IMR-90 (cell line): ENCODE data around the gene RHO. TPM values are rescaled to one million over a fixed set of nuclear protein-coding genes. Genes with fewer than 3 reads are reported as not detected.

ENCODE experiments used
- ATAC-seq: fragments of 200-7000 bp; cut with Tn5 transposase; 2 replicates; pipeline ENCODE4 v1.9.1; 2020; ENCODE audit warnings: low read depth, mild to moderate bottlenecking, moderate library complexity
- BruUV-seq: library from RNA; stranded (reverse); fragments of 400-500 nt; replicated peaks from 2 replicates; lab custom pipeline; 2021; lab: Mats Ljungman, UMichigan
- CTCF ChIA-PET: fragments of 300-600 bp; formaldehyde crosslinking; extraction: SDS; loops from one replicate; lab custom pipeline; 2021; ENCODE audit warnings: antibody characterized with exemption; lab: Yijun Ruan, JAX
- POLR2A ChIA-PET: fragments of 300-600 bp; sonication (Branson Sonifier 250); formaldehyde crosslinking; loops from one replicate; lab custom pipeline; 2022; ENCODE audit warnings: antibody characterized with exemption; ENCODE audit not compliant: unreplicated experiment; lab: Charles Lee
- DNase-seq: peaks from one replicate; pipeline ENCODE4 v3.0.0; 2013
- H2AFZ ChIP-seq: replicated peaks from 2 replicates; pipeline ENCODE3; 2013; ENCODE audit warnings: low read length, mild to moderate bottlenecking; ENCODE audit not compliant: poor library complexity
- H2AK5ac ChIP-seq: 2 replicates; pipeline ENCODE4 v1.6.1; 2013; ENCODE audit warnings: low read depth, low read length, inconsistent platforms
- H2AK9ac ChIP-seq: replicated peaks from 2 replicates; pipeline ENCODE3; 2013; ENCODE audit warnings: mild to moderate bottlenecking, low read depth, low read length, moderate library complexity; ENCODE audit not compliant: poor library complexity
- H2BK120ac ChIP-seq: 2 replicates; pipeline ENCODE4 v1.6.1; 2013; ENCODE audit warnings: low read depth, low read length, inconsistent platforms
- H2BK15ac ChIP-seq: 3 replicates; pipeline ENCODE4 v1.6.1; 2013; ENCODE audit warnings: low read depth, low read length, inconsistent platforms
- H2BK20ac ChIP-seq: 2 replicates; pipeline ENCODE4 v1.6.1; 2013; ENCODE audit warnings: low read depth, mild to moderate bottlenecking, inconsistent platforms, low read length, moderate library complexity
- H2BK5ac ChIP-seq: 2 replicates; pipeline ENCODE4 v1.6.1; 2013; ENCODE audit warnings: mild to moderate bottlenecking, low read depth, low read length, inconsistent platforms; ENCODE audit not compliant: poor library complexity, severe bottlenecking
- H3K14ac ChIP-seq: replicated peaks from 2 replicates; pipeline ENCODE4 v1.6.1; 2013; ENCODE audit warnings: low read depth, low read length, inconsistent platforms
- H3K18ac ChIP-seq: 2 replicates; pipeline ENCODE4 v1.6.1; 2013; ENCODE audit warnings: low read depth, low read length, control low read depth
- H3K23ac ChIP-seq: 2 replicates; pipeline ENCODE4 v1.6.1; 2013; ENCODE audit warnings: low read depth, low read length, inconsistent platforms
- H3K27ac ChIP-seq: 2 replicates; pipeline ENCODE4 v1.5.1; 2013; ENCODE audit warnings: mild to moderate bottlenecking, control low read depth, low read length; ENCODE audit not compliant: insufficient read depth
- H3K27me3 ChIP-seq: 2 replicates; pipeline ENCODE4 v1.6.1; 2013; ENCODE audit warnings: low read length; ENCODE audit not compliant: control insufficient read depth, insufficient read depth
- H3K36me3 ChIP-seq: 2 replicates; pipeline ENCODE4 v1.6.1; 2013; ENCODE audit warnings: low read length, mixed read lengths; ENCODE audit not compliant: control insufficient read depth, insufficient read depth
- H3K4ac ChIP-seq: 2 replicates; pipeline ENCODE4 v1.6.1; 2013; ENCODE audit warnings: low read depth, low read length, inconsistent platforms
- H3K4me1 ChIP-seq: 2 replicates; pipeline ENCODE4 v1.6.1; 2013; ENCODE audit warnings: low read length, mixed read lengths; ENCODE audit not compliant: control insufficient read depth, insufficient read depth
- H3K4me2 ChIP-seq: 2 replicates; pipeline ENCODE4 v1.6.1; 2013; ENCODE audit warnings: low read depth, mild to moderate bottlenecking, control low read depth, low read length, moderate library complexity
- H3K4me3 ChIP-seq: 2 replicates; pipeline ENCODE4 v1.5.1; 2013; ENCODE audit warnings: low read depth, mild to moderate bottlenecking, control low read depth, low read length, moderate library complexity; ENCODE audit not compliant: insufficient read depth
- H3K56ac ChIP-seq: 2 replicates; pipeline ENCODE4 v1.6.1; 2013; ENCODE audit warnings: low read length, inconsistent platforms; ENCODE audit not compliant: insufficient read depth; ENCODE audit errors: extremely low read depth
- H3K79me1 ChIP-seq, 2 experiments: 2 replicates each; pipeline ENCODE4 v1.6.1; 2013; ENCODE audit warnings: low read length in 2 of 2, inconsistent platforms in 1 of 2, low read depth in 1 of 2
- H3K9ac ChIP-seq: 2 replicates; pipeline ENCODE4 v1.6.1; 2013; ENCODE audit warnings: low read depth, low read length, control low read depth
- H3K9me1 ChIP-seq: 2 replicates; pipeline ENCODE4 v1.6.1; 2013; ENCODE audit warnings: low read length, inconsistent platforms; ENCODE audit not compliant: insufficient read depth
- H3K9me3 ChIP-seq: 2 replicates; pipeline ENCODE4 v1.6.1; 2013; ENCODE audit warnings: low read length; ENCODE audit not compliant: control insufficient read depth, insufficient read depth
- H4K20me1 ChIP-seq: 2 replicates; pipeline ENCODE4 v1.6.1; 2013; ENCODE audit warnings: low read length, inconsistent platforms; ENCODE audit not compliant: insufficient read depth
- H4K5ac ChIP-seq: 2 replicates; pipeline ENCODE4 v1.6.1; 2013; ENCODE audit warnings: mild to moderate bottlenecking, low read depth, low read length, control low read depth
- H4K8ac ChIP-seq, 2 experiments: 2 replicates each; pipeline ENCODE4 v1.6.1; 2013; ENCODE audit warnings: low read depth in 2 of 2, low read length in 2 of 2, control low read depth in 1 of 2, inconsistent platforms in 1 of 2
- H4K91ac ChIP-seq: 2 replicates; pipeline ENCODE4 v1.6.1; 2013; ENCODE audit warnings: low read depth, low read length, inconsistent platforms; ENCODE audit not compliant: insufficient read depth
- BHLHE40 ChIP-seq: fragments of 150-350 bp; IDR thresholded peaks from 2 replicates; pipeline ENCODE4 v1.6.1; 2016; ENCODE audit warnings: mild to moderate bottlenecking, low read depth, low read length
- CEBPB ChIP-seq: IDR thresholded peaks from 2 replicates; pipeline ENCODE4 v1.6.1; 2012; ENCODE audit warnings: low read depth, low read length, improper control_type of control experiment
- CHD1 ChIP-seq: IDR thresholded peaks from 2 replicates; pipeline ENCODE4 v1.6.1; 2012; ENCODE audit warnings: low read depth, low read length, improper control_type of control experiment
- FOS ChIP-seq: fragments of 150-350 bp; IDR thresholded peaks from 2 replicates; pipeline ENCODE4 v1.6.1; 2016; ENCODE audit warnings: low read depth, low read length
- MAFK ChIP-seq: IDR thresholded peaks from 2 replicates; pipeline ENCODE4 v1.6.1; 2012; ENCODE audit warnings: low read depth, low read length, improper control_type of control experiment
- MXI1 ChIP-seq: IDR thresholded peaks from 2 replicates; pipeline ENCODE4 v1.6.1; 2012; ENCODE audit warnings: low read depth, mild to moderate bottlenecking, low read length, moderate library complexity, borderline replicate concordance
- NFE2L2 ChIP-seq: fragments of 150-350 bp; IDR thresholded peaks from 2 replicates; pipeline ENCODE4 v1.6.1; 2016; ENCODE audit warnings: low read depth, mild to moderate bottlenecking, low read length
- POLR2A ChIP-seq: IDR thresholded peaks from 2 replicates; pipeline ENCODE4 v1.6.1; 2012; ENCODE audit warnings: mild to moderate bottlenecking, low read depth, low read length
- RCOR1 ChIP-seq: IDR thresholded peaks from 2 replicates; pipeline ENCODE4 v1.6.1; 2012; ENCODE audit warnings: mild to moderate bottlenecking, low read length, improper control_type of control experiment; ENCODE audit not compliant: insufficient replicate concordance
- RFX5 ChIP-seq: IDR thresholded peaks from 2 replicates; pipeline ENCODE4 v1.8.0; 2012; ENCODE audit warnings: low read depth, mild to moderate bottlenecking, low read length, moderate library complexity
- SMC3 ChIP-seq: fragments of 150-350 bp; IDR thresholded peaks from 2 replicates; pipeline ENCODE4 v1.6.1; 2016; ENCODE audit warnings: low read depth, mild to moderate bottlenecking, antibody characterized with exemption, low read length, moderate library complexity
- WGBS, 2 experiments: methylation state at CpG; one replicate each; pipeline versions ENCODE4 v1.1.5 to v1.1.7; 2013; ENCODE audit warnings: missing lambda C conversion rate in 2 of 2; ENCODE audit not compliant: insufficient read length in 1 of 2; ENCODE audit errors: extremely low coverage in 2 of 2; 5-methylcytosine and 5-hydroxymethylcytosine counted together
- dilution Hi-C: fragments of 300-500 bp; cut with HindIII; formaldehyde crosslinking; loops from one replicate; pipeline ENCODE4 v1.14.3; 2018; ENCODE audit warnings: low sequenced_read_pairs; ENCODE audit not compliant: unreplicated experiment
- in situ Hi-C: fragments of 300-500 bp; cut with MboI; formaldehyde crosslinking; loops from 3 replicates; pipeline ENCODE4 v1.14.3; 2019; ENCODE audit warnings: low sequenced_read_pairs, inconsistent platforms, mixed read lengths
- intact Hi-C: fragments of 100-400 bp; cut with micrococcal nuclease; formaldehyde crosslinking; loops from 2 replicates; pipeline ENCODE4 v1.10.0; 2022
- polyA plus RNA-seq, 3 experiments: library from polyadenylated mRNA; depleted of rRNA; stranded (reverse); fragments of >200 nt; gene quantifications; 2 replicates each; pipeline ENCODE4 v1.2.3, GENCODE V29; 2012; ENCODE audit warnings: low replicate concordance in 1 of 3
- total RNA-seq: library from RNA; depleted of rRNA; stranded (reverse); fragments of >200 nt; gene quantifications from 2 replicates; pipeline ENCODE4 v1.2.3, GENCODE V29; 2012
- TF ChIP-seq, protein P1 (sequence below): fragments of 150-350 bp; IDR thresholded peaks from 2 replicates; pipeline ENCODE4 v1.6.1; 2017; ENCODE audit warnings: mild to moderate bottlenecking, antibody characterized with exemption, low read length, low read depth

RHO gene
- total and polyA plus RNA-seq, 2 of the 4 experiments (the other 2 are of a cell fraction): not detected

DNA sequence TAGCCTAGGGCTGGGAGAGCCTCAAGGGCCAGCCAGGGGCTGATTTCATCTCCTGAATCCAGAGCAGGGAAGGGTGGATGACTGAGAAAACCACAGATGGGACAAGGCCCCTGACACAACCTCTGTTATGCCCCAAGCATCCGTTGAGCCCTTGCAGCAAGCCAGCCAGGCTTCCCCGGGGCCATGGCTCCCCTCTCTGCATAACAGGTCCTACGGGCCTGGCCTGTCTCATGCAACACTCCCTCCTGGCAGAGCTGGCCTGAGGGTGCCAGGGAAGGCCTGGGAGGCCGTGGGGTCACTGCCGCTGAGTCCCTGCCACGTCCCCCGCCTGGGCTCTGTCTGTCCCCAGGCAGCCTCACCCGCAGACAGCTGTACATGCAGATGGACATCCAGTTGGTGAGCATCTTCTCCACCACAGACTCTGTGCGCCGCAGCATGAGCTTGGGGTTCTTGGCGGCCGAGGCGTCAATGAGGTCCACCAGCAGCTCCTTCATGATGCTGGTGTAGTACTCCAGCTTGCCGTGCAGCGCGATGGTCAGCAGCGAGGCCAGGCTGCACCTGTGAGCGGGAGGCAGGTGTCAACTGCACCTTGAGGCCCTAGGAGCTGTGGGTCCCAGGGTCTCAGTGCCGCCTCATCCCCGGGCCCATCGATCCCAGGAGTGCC lies 36.7 kb downstream of the RHO start:
- Histone ChIP-seq H3K4ac (no peak overlapping the region), H4K5ac (no peak overlapping the region), H3K14ac (no peak overlapping the region), H3K27me3 (no peaks in the 10 kb centered on the region), H2AFZ (no peak overlapping the region), H3K9ac (no peak overlapping the region), H3K27ac (no peak overlapping the region), H3K4me1 (peaks cover 16% of the 10 kb centered on the region), H2BK120ac (no peak overlapping the region), H4K91ac (no peak overlapping the region), H2AK9ac (no peak overlapping the region), H2BK15ac (no peak overlapping the region), H4K20me1 (no peaks in the 10 kb centered on the region), H2AK5ac (no peak overlapping the region), H2BK5ac (no peak overlapping the region), H3K9me3 (no peaks in the 10 kb centered on the region), H3K23ac (no peak overlapping the region), H3K4me3 (no peak overlapping the region), H3K4me2 (no peak overlapping the region), H4K8ac (no peak overlapping the region), H3K79me1 (peaks cover 1 to 9% of the 10 kb centered on the region in 2 experiments; a peak in 3 of 4 replicates), H2BK20ac (no peak overlapping the region), H3K18ac (no peak overlapping the region), H3K56ac (no peak overlapping the region), H3K36me3 (peaks cover 40% of the 10 kb centered on the region), H3K9me1 (peaks cover 9% of the 10 kb centered on the region)
- dilution Hi-C loops (no loop called here), intact Hi-C loops (loop anchor here (5.0 kb wide), 1 partner anchor 123 kb away; the partner anchor contains the start of gene IFT122), in situ Hi-C loops (no loop called here)
- ATAC-seq: no peak
- no TSS peak for BruUV-seq
- no peak for DNase-seq
- CTCF ChIA-PET: no interaction called here
- POLR2A ChIA-PET: no interaction called here
- 94% methylated on average over 11 of the region's 21 CpGs; no CpG with 5 or more reads in 1 of the 2 experiments for WGBS, 2 experiments
- TF ChIP-seq MXI1 (no peak), NFE2L2 (no peak), POLR2A (no peak), MAFK (no peak), BHLHE40 (no peak), RFX5 (no peak), FOS (no peak), CEBPB (no peak), RCOR1 (no peak), CHD1 (no peak), SMC3 (no peak)
- TF ChIP-seq, protein P1, sequence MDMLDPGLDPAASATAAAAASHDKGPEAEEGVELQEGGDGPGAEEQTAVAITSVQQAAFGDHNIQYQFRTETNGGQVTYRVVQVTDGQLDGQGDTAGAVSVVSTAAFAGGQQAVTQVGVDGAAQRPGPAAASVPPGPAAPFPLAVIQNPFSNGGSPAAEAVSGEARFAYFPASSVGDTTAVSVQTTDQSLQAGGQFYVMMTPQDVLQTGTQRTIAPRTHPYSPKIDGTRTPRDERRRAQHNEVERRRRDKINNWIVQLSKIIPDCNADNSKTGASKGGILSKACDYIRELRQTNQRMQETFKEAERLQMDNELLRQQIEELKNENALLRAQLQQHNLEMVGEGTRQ: no peak
